Mesendoderm (in vitro differentiated cells): ENCODE results near the gene PDE4D.

Source experiments
- DNase-seq: peaks from one replicate; pipeline ENCODE4 v3.0.0; 2013
- H2AK5ac ChIP-seq: 2 replicates; pipeline ENCODE4 v1.6.1; 2013; ENCODE audit warnings: low read length, inconsistent platforms
- H2BK120ac ChIP-seq: 2 replicates; pipeline ENCODE4 v1.6.1; 2013; ENCODE audit warnings: low read depth, mild to moderate bottlenecking, low read length, moderate library complexity, mixed read lengths
- H2BK15ac ChIP-seq: replicated peaks from 2 replicates; pipeline ENCODE4 v1.6.1; 2013; ENCODE audit warnings: low read depth, mild to moderate bottlenecking, moderate library complexity
- H2BK5ac ChIP-seq: 2 replicates; pipeline ENCODE4 v1.6.1; 2013; ENCODE audit warnings: low read length, inconsistent platforms
- H3K18ac ChIP-seq: 2 replicates; pipeline ENCODE4 v1.6.1; 2013; ENCODE audit warnings: mild to moderate bottlenecking, low read length, mixed read lengths
- H3K23ac ChIP-seq: one replicate; pipeline ENCODE4 v1.6.1; 2013; ENCODE audit warnings: low read length
- H3K27ac ChIP-seq: 2 replicates; pipeline ENCODE4 v1.5.1; 2013; ENCODE audit warnings: low read depth, mild to moderate bottlenecking, inconsistent platforms, low read length, moderate library complexity
- H3K27me3 ChIP-seq: 2 replicates; pipeline ENCODE4 v1.6.1; 2013; ENCODE audit warnings: low read length, control low read depth, mild to moderate bottlenecking, inconsistent platforms; ENCODE audit not compliant: insufficient read depth, poor library complexity
- H3K36me3 ChIP-seq: 2 replicates; pipeline ENCODE4 v1.6.1; 2013; ENCODE audit warnings: low read length, inconsistent platforms; ENCODE audit not compliant: control insufficient read depth, insufficient read depth
- H3K4ac ChIP-seq: one replicate; pipeline ENCODE4 v1.6.1; 2013; ENCODE audit warnings: low read depth, mild to moderate bottlenecking, low read length, moderate library complexity
- H3K4me1 ChIP-seq: 2 replicates; pipeline ENCODE4 v1.6.1; 2013; ENCODE audit warnings: low read depth, low read length, inconsistent platforms; ENCODE audit not compliant: control insufficient read depth
- H3K4me2 ChIP-seq: 2 replicates; pipeline ENCODE4 v1.6.1; 2013; ENCODE audit warnings: low read length
- H3K4me3 ChIP-seq: 2 replicates; pipeline ENCODE4 v1.5.1; 2013; ENCODE audit warnings: mild to moderate bottlenecking, low read length
- H3K56ac ChIP-seq: one replicate; pipeline ENCODE4 v1.6.1; 2013; ENCODE audit warnings: low read length
- H3K79me1 ChIP-seq: 2 replicates; pipeline ENCODE4 v1.6.1; 2013; ENCODE audit warnings: low read length, inconsistent platforms
- H3K79me2 ChIP-seq: 2 replicates; pipeline ENCODE4 v1.6.1; 2013; ENCODE audit warnings: mild to moderate bottlenecking, low read length; ENCODE audit not compliant: control insufficient read depth, insufficient read depth
- H3K9ac ChIP-seq: 2 replicates; pipeline ENCODE4 v1.6.1; 2013; ENCODE audit warnings: low read length, inconsistent platforms
- H4K5ac ChIP-seq: one replicate; pipeline ENCODE4 v1.6.1; 2013; ENCODE audit warnings: low read length
- H4K8ac ChIP-seq: one replicate; pipeline ENCODE4 v1.6.1; 2013; ENCODE audit warnings: low read depth, mild to moderate bottlenecking, control low read depth, low read length, moderate library complexity
- WGBS: extraction: QIAGEN DNeasy Blood & Tissue Kit; methylation state at CpG from one replicate; pipeline ENCODE4 v1.1.7; 2013; ENCODE audit warnings: low lambda C conversion rate, missing lambda C conversion rate; ENCODE audit not compliant: insufficient coverage; ENCODE audit errors: extremely low coverage; 5-methylcytosine and 5-hydroxymethylcytosine counted together

Gene PDE4D

GRCh38 chr5:59769832-59770231 is 123.7 kb downstream of the PDE4D start:
- Histone ChIP-seq H3K18ac (no peak overlapping the region), H3K4me2 (no peak overlapping the region), H3K4me1 (peaks cover 3% of the 10 kb centered on the region), H4K5ac (no peak overlapping the region), H2AK5ac (no peak overlapping the region), H3K27ac (no peak overlapping the region), H2BK5ac (no peak overlapping the region), H3K4me3 (no peak overlapping the region), H4K8ac (no peak overlapping the region), H3K9ac (no peak overlapping the region), H2BK15ac (no peak overlapping the region), H3K79me2 (no peaks in the 10 kb centered on the region), H3K79me1 (no peaks in the 10 kb centered on the region), H3K36me3 (no peaks in the 10 kb centered on the region), H3K56ac (no peak overlapping the region), H3K23ac (no peak overlapping the region), H3K27me3 (no peaks in the 10 kb centered on the region), H3K4ac (no peak overlapping the region), H2BK120ac (no peak overlapping the region)
- DNase-seq, result no peak

GRCh38 chr5:59769041-59769360 is 124.5 kb downstream of the PDE4D start:
- no peak overlapping the region for H3K56ac ChIP-seq
- no peak overlapping the region for H3K27ac ChIP-seq
- no CpG with 5 or more reads among the region's 1 CpG for WGBS
- no peak overlapping the region for H2BK15ac ChIP-seq
- no peak overlapping the region for H3K18ac ChIP-seq
- H3K4me2 ChIP-seq, result no peak overlapping the region
- no peaks in the 10 kb centered on the region for H3K79me1 ChIP-seq
- no peak overlapping the region for H2AK5ac ChIP-seq
- H3K23ac ChIP-seq, result no peak overlapping the region
- H3K9ac ChIP-seq, result no peak overlapping the region
- H3K79me2 ChIP-seq, result no peaks in the 10 kb centered on the region
- no peaks in the 10 kb centered on the region for H3K36me3 ChIP-seq
- DNase-seq, result no peak
- H3K4me1 ChIP-seq, result peaks cover 3% of the 10 kb centered on the region
- no peak overlapping the region for H3K4me3 ChIP-seq
- no peaks in the 10 kb centered on the region for H3K27me3 ChIP-seq
- no peak overlapping the region for H2BK120ac ChIP-seq
- H3K4ac ChIP-seq, result no peak overlapping the region
- H4K5ac ChIP-seq, result no peak overlapping the region
- no peak overlapping the region for H2BK5ac ChIP-seq
- H4K8ac ChIP-seq, result no peak overlapping the region

- H2BK5ac ChIP-seq, result no peak overlapping the region
- H4K5ac ChIP-seq, result no peak overlapping the region
- peak overlapping the region; percentile 54 for H3K9ac ChIP-seq
- peak overlapping the region; percentile 83 for H3K4me2 ChIP-seq
- H4K8ac ChIP-seq, result no peak overlapping the region
- peak; percentile 52 for DNase-seq
- H3K4me3 ChIP-seq, result peak overlapping the region; percentile 43
- H2AK5ac ChIP-seq, result no peak overlapping the region
- WGBS, result no CpG with 5 or more reads among the region's 40 CpGs
- no peaks in the 10 kb centered on the region for H3K79me1 ChIP-seq
- H3K56ac ChIP-seq, result peak overlapping the region; percentile 80
- H3K23ac ChIP-seq, result no peak overlapping the region
- no peaks in the 10 kb centered on the region for H3K36me3 ChIP-seq
- H3K18ac ChIP-seq, result no peak overlapping the region
- no peak overlapping the region for H3K4ac ChIP-seq
- H3K79me2 ChIP-seq, result no peaks in the 10 kb centered on the region
- no peaks in the 10 kb centered on the region for H3K27me3 ChIP-seq
- H2BK15ac ChIP-seq, result no peak overlapping the region
- H3K27ac ChIP-seq, result no peak overlapping the region
- no peak overlapping the region for H2BK120ac ChIP-seq
- peaks cover 3% of the 10 kb centered on the region for H3K4me1 ChIP-seq
Measured at GRCh38 chr5:59768152-59769040, 125.1 kb downstream of the PDE4D start.

- H3K9ac ChIP-seq, result no peak overlapping the region
- peak overlapping the region; percentile 80 for H3K56ac ChIP-seq
- no peaks in the 10 kb centered on the region for H3K27me3 ChIP-seq
- no CpG with 5 or more reads among the region's 4 CpGs for WGBS
- no peak overlapping the region for H2BK5ac ChIP-seq
- no peaks in the 10 kb centered on the region for H3K79me1 ChIP-seq
- H3K23ac ChIP-seq, result no peak overlapping the region
- H2BK120ac ChIP-seq, result no peak overlapping the region
- H2BK15ac ChIP-seq, result no peak overlapping the region
- H2AK5ac ChIP-seq, result no peak overlapping the region
- no peaks in the 10 kb centered on the region for H3K36me3 ChIP-seq
- DNase-seq, result no peak
- H3K79me2 ChIP-seq, result no peaks in the 10 kb centered on the region
- no peak overlapping the region for H4K8ac ChIP-seq
- no peak overlapping the region for H4K5ac ChIP-seq
- H3K27ac ChIP-seq, result no peak overlapping the region
- H3K18ac ChIP-seq, result no peak overlapping the region
- H3K4me3 ChIP-seq, result no peak overlapping the region
- peak overlapping the region; percentile 83 for H3K4me2 ChIP-seq
- no peak overlapping the region for H3K4ac ChIP-seq
- peaks cover 3% of the 10 kb centered on the region for H3K4me1 ChIP-seq
Measured at GRCh38 chr5:59767681-59768151, 125.8 kb downstream of the PDE4D start.

GRCh38 chr5:59767211-59767605 is 126.3 kb downstream of the PDE4D start:
- Histone ChIP-seq H2BK15ac (no peak overlapping the region), H3K4ac (no peak overlapping the region), H3K23ac (no peak overlapping the region), H3K36me3 (no peaks in the 10 kb centered on the region), H3K27me3 (no peaks in the 10 kb centered on the region), H2AK5ac (no peak overlapping the region), H3K9ac (no peak overlapping the region), H3K27ac (no peak overlapping the region), H4K8ac (no peak overlapping the region), H3K79me2 (no peaks in the 10 kb centered on the region), H2BK120ac (no peak overlapping the region), H3K79me1 (no peaks in the 10 kb centered on the region), H4K5ac (no peak overlapping the region), H3K4me1 (peaks cover 3% of the 10 kb centered on the region), H3K4me3 (no peak overlapping the region), H2BK5ac (no peak overlapping the region), H3K4me2 (no peak overlapping the region), H3K18ac (no peak overlapping the region), H3K56ac (no peak overlapping the region)
- no peak for DNase-seq
